HepG2 (cell line): ENCODE measurements around the gene PAN3. TPM values are rescaled to one million over a fixed set of nuclear protein-coding genes. Genes with fewer than 3 reads are reported as not detected.
A peak's percentile ranks its signal among the peaks of the same experiment; 100 is the strongest.

Experiments
- ATAC-seq: fragments of 200-7000 bp; cut with Tn5 transposase; 3 replicates; pipeline ENCODE4 v1.9.1; 2020; ENCODE audit warnings: mild to moderate bottlenecking, moderate library complexity
- BruUV-seq: library from RNA; stranded (reverse); fragments of 400-500 nt; replicated peaks from 2 replicates; lab custom pipeline; 2021; lab: Mats Ljungman, UMichigan
- CTCF ChIA-PET: fragments of 300-600 bp; formaldehyde crosslinking; extraction: SDS; loops from one replicate; lab custom pipeline; 2021; ENCODE audit warnings: low total read pairs, inconsistent platforms, low intra/inter-chr PET ratio; lab: Yijun Ruan, JAX
- POLR2A ChIA-PET: fragments of 350-600 bp; sonication (Branson Sonifier 250); formaldehyde crosslinking; loops from one replicate; lab custom pipeline; 2020; ENCODE audit warnings: antibody characterized with exemption, inconsistent platforms; lab: Yijun Ruan, JAX
- DNase-seq: peaks from one replicate; pipeline ENCODE4 v3.0.0-alpha.2; 2015; ENCODE audit warnings: low spot score
- FAIRE-seq: peaks from 3 replicates; lab custom pipeline; 2011; peaks lifted over from hg19 to GRCh38; lab: Jason Lieb, UNC
- H2AFZ ChIP-seq: one replicate; pipeline ENCODE4 v1.6.1; 2011; ENCODE audit warnings: low read length, inconsistent platforms
- H3K27ac ChIP-seq: fragments of 300-600 bp; 3 replicates; pipeline ENCODE4 v1.8.0; 2011; ENCODE audit warnings: mixed run types, mild to moderate bottlenecking, mixed read lengths, low read length, inconsistent platforms; ENCODE audit not compliant: insufficient read depth; ENCODE audit errors: extremely low read length
- H3K27me3 ChIP-seq, 2 experiments: fragments of 200-600 bp in 1 of 2; 2 replicates in 1 of 2; 3 replicates in 1 of 2; pipeline versions ENCODE4 v1.6.0 to v1.8.0; 2011; ENCODE audit warnings: low read length in 2 of 2, mild to moderate bottlenecking in 2 of 2, moderate library complexity in 2 of 2, inconsistent platforms in 1 of 2; ENCODE audit not compliant: insufficient read depth in 2 of 2, control insufficient read depth in 1 of 2
- H3K36me3 ChIP-seq, 2 experiments: fragments of 200-600 bp in 1 of 2; replicated peaks in 1 of 2; 2 replicates in 1 of 2; 3 replicates in 1 of 2; pipeline versions ENCODE4 v1.5.1 to v1.8.0; 2011; ENCODE audit warnings: low read length in 2 of 2, inconsistent platforms in 1 of 2; ENCODE audit not compliant: insufficient read depth in 2 of 2, control insufficient read depth in 1 of 2
- H3K4me1 ChIP-seq: 2 replicates; pipeline ENCODE4 v1.5.1; 2012; ENCODE audit warnings: low read length, inconsistent platforms; ENCODE audit not compliant: insufficient read depth
- H3K4me2 ChIP-seq: 2 replicates; pipeline ENCODE4 v1.6.0; 2011; ENCODE audit warnings: low read depth, low read length, inconsistent platforms
- H3K4me3 ChIP-seq, 3 experiments: fragments of 200-600 bp in 1 of 3; sonication (generic), shearing (Covaris generic) in 1 of 3; replicated peaks in 1 of 3; 2 replicates each; pipeline ENCODE4 v1.5.1; 2011 to 2016; ENCODE audit warnings: low read length in 3 of 3, inconsistent platforms in 2 of 3, low read depth in 2 of 3, mild to moderate bottlenecking in 2 of 3, control low read depth in 1 of 3, mixed read lengths in 1 of 3; ENCODE audit not compliant: insufficient read depth in 1 of 3
- H3K79me2 ChIP-seq: one replicate; pipeline ENCODE4 v1.6.1; 2011; ENCODE audit warnings: low read length, inconsistent platforms; ENCODE audit not compliant: insufficient read depth
- H3K9ac ChIP-seq: 2 replicates; pipeline ENCODE4 v1.6.0; 2011; ENCODE audit warnings: mild to moderate bottlenecking, low read depth, low read length, inconsistent platforms; ENCODE audit not compliant: insufficient read depth
- H3K9me3 ChIP-seq: 2 replicates; pipeline ENCODE4 v1.5.1; 2012; ENCODE audit warnings: mild to moderate bottlenecking, low read length
- H4K20me1 ChIP-seq: 2 replicates; pipeline ENCODE4 v1.6.0; 2011; ENCODE audit warnings: inconsistent platforms, mild to moderate bottlenecking, low read length, moderate library complexity; ENCODE audit not compliant: insufficient read depth
- CTCF ChIP-seq: sonication (generic); formaldehyde crosslinking; IDR thresholded peaks from 2 replicates; pipeline ENCODE4 v1.5.0; 2020; ENCODE audit warnings: mild to moderate bottlenecking, missing genetic modification reagents, moderate library complexity
- IKZF1 ChIP-seq: fragments of 450-650 bp; IDR thresholded peaks from 2 replicates; pipeline ENCODE4 v1.7.1; 2016
- MTERF4 ChIP-seq: sonication (generic); formaldehyde crosslinking; IDR thresholded peaks from 2 replicates; pipeline ENCODE4 v1.8.0; 2023; ENCODE audit warnings: mild to moderate bottlenecking, missing genetic modification reagents
- RFXAP ChIP-seq: sonication (generic); formaldehyde crosslinking; IDR thresholded peaks from 2 replicates; pipeline ENCODE4 v1.4.0; 2020; ENCODE audit warnings: missing genetic modification reagents, borderline replicate concordance
- STAG1 ChIP-seq: sonication (generic); formaldehyde crosslinking; IDR thresholded peaks from 2 replicates; pipeline ENCODE4 v1.4.0; 2020; ENCODE audit warnings: missing genetic modification reagents
- ZNF225 ChIP-seq: sonication (generic); formaldehyde crosslinking; IDR thresholded peaks from 2 replicates; pipeline ENCODE4 v1.4.0; 2020; ENCODE audit warnings: mild to moderate bottlenecking, missing genetic modification reagents
- ZNF335 ChIP-seq: sonication (generic); formaldehyde crosslinking; IDR thresholded peaks from 2 replicates; pipeline ENCODE4 v1.4.0; 2020; ENCODE audit warnings: missing genetic modification reagents
- ZNF839 ChIP-seq: sonication (generic); formaldehyde crosslinking; IDR thresholded peaks from 2 replicates; pipeline ENCODE4 v1.4.0; 2020; ENCODE audit warnings: missing genetic modification reagents, mild to moderate bottlenecking, borderline replicate concordance
- WGBS: methylation state at CpG from one replicate; pipeline ENCODE4 v1.1.6; 2017; ENCODE audit warnings: low lambda C conversion rate; 5-methylcytosine and 5-hydroxymethylcytosine counted together
- in situ Hi-C: cut with HindIII; loops from 2 replicates; pipeline ENCODE4 v1.10.0; 2017; ENCODE audit warnings: low pct_unique_long_range_greater_than_20kb; ENCODE audit not compliant: extremely low pct_ligation_motif_present
- intact Hi-C: fragments of 100-400 bp; cut with micrococcal nuclease; formaldehyde crosslinking; loops from one replicate; pipeline ENCODE4 v1.10.0; 2022; ENCODE audit not compliant: unreplicated experiment
- polyA plus RNA-seq, 8 experiments: library from polyadenylated mRNA; depleted of rRNA in 3 of 8; stranded (reverse) in 7 of 8; unstranded in 1 of 8; fragments of >200 nt; fragmentation: Illumina TruSeq in 4 of 8; extraction: Trizol in 4 of 8; gene quantifications; 2 replicates each; pipeline versions ENCODE4 v1.2.1 to v1.2.3, GENCODE V29; 2011 to 2016; ENCODE audit warnings: low read depth in 4 of 8, missing spikeins in 1 of 8, mixed read lengths in 1 of 8; ENCODE audit not compliant: insufficient read depth in 1 of 8
- total RNA-seq, 5 experiments: library from RNA; depleted of rRNA; stranded (reverse); fragments of >200 nt; fragmentation: Illumina TruSeq; extraction: Trizol; gene quantifications; 2 replicates each; pipeline ENCODE4 v1.2.3, GENCODE V29; 2016; ENCODE audit warnings: low read depth in 1 of 5

The PAN3 gene
- total and polyA plus RNA-seq, 2 of the 13 experiments (the other 11 are each of a cell fraction or from before 2014, with no cell fraction given): 9.7 to 10.6 TPM

DNA sequence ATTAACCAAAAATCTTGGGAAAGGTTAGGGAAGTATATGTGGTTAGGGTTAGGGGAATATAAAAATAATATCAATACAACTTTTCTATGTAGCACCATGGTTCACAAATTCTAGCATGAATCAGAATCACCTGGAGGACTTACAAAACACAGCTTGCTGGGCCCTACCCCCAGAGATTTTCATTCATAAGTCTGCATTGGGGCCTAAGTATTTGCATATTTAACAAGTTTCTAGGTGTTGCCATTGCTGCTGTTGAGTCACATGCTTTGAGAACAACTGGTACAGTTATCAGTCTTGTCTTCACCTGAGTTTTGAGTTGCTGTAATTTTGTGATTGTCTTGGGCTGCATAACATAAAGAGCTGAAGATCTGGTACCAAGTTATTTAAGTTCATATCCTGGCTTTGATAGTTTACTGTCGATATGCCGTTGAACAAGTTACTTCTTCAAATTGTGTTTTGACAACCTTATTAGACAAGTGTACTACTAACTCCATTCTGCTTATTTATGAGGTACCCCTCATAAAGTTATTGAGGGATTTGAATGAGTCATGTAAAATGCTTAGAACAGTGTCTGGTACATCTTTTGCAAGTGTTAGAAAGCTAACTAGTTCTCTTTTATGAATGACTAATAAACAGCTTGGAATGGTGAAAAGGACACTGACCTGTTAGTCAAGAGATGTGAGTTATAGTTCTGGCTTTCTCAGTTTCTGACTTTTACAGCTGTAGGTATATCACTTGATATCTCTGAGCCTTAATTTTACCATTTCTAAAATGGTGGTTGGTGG is 132.9 kb downstream of the PAN3 start (continued):
- TF ChIP-seq MTERF4 (CRISPR knock-in tag): no peak
- TF ChIP-seq IKZF1: no peak
- TF ChIP-seq ZNF839 (CRISPR knock-in tag): no peak
- no peak for TF ChIP-seq RFXAP

- no peak overlapping the region for H3K4me2 ChIP-seq
- intact Hi-C loops (loop anchor here (1.0 kb wide), 1 partner anchor 215 kb away; no protein-coding TSS in a partner anchor), in situ Hi-C loops (no loop called here)
- no peak overlapping the region for H3K9ac ChIP-seq
- BruUV-seq: no TSS peak
- H3K9me3 ChIP-seq: no peaks in the 10 kb centered on the region
- H3K4me3 ChIP-seq: no peak overlapping the region
- DNase-seq (no peak), ATAC-seq (no peak), FAIRE-seq (no peak)
- no peak overlapping the region for H3K27ac ChIP-seq
- no peaks in the 10 kb centered on the region for H3K4me1 ChIP-seq
- no peaks in the 10 kb centered on the region for H3K27me3 ChIP-seq
- H3K36me3 ChIP-seq: peaks cover 3 to 22% of the 10 kb centered on the region in 2 experiments; a peak in 3 of 5 replicates
- H4K20me1 ChIP-seq: no peaks in the 10 kb centered on the region
- ChIA-PET CTCF (no interaction called here), POLR2A (no interaction called here)
- no peak overlapping the region for H2AFZ ChIP-seq
- WGBS: 94% methylated on average over 3 of the region's 3 CpGs
- H3K79me2 ChIP-seq: no peaks in the 10 kb centered on the region
- TF ChIP-seq CTCF (CRISPR knock-in tag) (0 out of 2 replicates have a peak, but pooled peaks have one; percentile 18), ZNF335 (no peak), STAG1 (peak; percentile 34), ZNF225 (CRISPR knock-in tag) (no peak)
Measured at GRCh38 chr13:28273919-28274318, 135.6 kb downstream of the PAN3 start.
